Measurements from ENCODE around the gene NCOR1.

DNA sequence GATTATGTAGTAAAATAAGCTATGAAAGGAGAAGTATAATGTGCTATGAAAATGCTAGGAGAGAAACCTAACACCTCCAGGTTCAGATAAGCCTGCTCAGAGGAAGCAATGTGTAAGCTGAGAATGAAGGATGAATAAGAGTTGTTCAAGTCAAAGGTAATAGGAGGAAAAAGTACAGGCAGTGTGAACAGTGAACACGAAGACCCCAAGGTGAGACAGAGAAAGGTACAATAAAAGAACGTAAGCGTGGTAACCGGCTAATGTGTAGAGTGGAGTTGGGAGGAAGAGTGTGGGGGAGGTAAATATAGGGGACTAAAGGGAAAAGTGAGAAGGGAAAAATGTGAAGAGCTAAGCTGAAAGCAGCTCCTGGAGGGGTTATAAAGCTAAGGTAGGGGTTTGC lies 141.5 kb downstream of the NCOR1 start:
- TF ChIP-seq, protein P1, sequence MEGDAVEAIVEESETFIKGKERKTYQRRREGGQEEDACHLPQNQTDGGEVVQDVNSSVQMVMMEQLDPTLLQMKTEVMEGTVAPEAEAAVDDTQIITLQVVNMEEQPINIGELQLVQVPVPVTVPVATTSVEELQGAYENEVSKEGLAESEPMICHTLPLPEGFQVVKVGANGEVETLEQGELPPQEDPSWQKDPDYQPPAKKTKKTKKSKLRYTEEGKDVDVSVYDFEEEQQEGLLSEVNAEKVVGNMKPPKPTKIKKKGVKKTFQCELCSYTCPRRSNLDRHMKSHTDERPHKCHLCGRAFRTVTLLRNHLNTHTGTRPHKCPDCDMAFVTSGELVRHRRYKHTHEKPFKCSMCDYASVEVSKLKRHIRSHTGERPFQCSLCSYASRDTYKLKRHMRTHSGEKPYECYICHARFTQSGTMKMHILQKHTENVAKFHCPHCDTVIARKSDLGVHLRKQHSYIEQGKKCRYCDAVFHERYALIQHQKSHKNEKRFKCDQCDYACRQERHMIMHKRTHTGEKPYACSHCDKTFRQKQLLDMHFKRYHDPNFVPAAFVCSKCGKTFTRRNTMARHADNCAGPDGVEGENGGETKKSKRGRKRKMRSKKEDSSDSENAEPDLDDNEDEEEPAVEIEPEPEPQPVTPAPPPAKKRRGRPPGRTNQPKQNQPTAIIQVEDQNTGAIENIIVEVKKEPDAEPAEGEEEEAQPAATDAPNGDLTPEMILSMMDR (IDR thresholded peaks at IDR 0.05) = no peak
- TF ChIP-seq POLR2AphosphoS5 (IDR thresholded peaks at IDR 0.05; ENCODE audit: low read depth, low read length) (no peak), SIN3A (IDR thresholded peaks at IDR 0.05; ENCODE audit: borderline replicate concordance, insufficient read depth, low read depth, low read length) (no peak)
- TF ChIP-seq, protein P2, sequence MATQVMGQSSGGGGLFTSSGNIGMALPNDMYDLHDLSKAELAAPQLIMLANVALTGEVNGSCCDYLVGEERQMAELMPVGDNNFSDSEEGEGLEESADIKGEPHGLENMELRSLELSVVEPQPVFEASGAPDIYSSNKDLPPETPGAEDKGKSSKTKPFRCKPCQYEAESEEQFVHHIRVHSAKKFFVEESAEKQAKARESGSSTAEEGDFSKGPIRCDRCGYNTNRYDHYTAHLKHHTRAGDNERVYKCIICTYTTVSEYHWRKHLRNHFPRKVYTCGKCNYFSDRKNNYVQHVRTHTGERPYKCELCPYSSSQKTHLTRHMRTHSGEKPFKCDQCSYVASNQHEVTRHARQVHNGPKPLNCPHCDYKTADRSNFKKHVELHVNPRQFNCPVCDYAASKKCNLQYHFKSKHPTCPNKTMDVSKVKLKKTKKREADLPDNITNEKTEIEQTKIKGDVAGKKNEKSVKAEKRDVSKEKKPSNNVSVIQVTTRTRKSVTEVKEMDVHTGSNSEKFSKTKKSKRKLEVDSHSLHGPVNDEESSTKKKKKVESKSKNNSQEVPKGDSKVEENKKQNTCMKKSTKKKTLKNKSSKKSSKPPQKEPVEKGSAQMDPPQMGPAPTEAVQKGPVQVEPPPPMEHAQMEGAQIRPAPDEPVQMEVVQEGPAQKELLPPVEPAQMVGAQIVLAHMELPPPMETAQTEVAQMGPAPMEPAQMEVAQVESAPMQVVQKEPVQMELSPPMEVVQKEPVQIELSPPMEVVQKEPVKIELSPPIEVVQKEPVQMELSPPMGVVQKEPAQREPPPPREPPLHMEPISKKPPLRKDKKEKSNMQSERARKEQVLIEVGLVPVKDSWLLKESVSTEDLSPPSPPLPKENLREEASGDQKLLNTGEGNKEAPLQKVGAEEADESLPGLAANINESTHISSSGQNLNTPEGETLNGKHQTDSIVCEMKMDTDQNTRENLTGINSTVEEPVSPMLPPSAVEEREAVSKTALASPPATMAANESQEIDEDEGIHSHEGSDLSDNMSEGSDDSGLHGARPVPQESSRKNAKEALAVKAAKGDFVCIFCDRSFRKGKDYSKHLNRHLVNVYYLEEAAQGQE (IDR thresholded peaks at IDR 0.05; ENCODE audit: insufficient read depth in 1 of 2, low read depth in 2 of 2, low read length in 1 of 2) = no peak
